OCI-LY7 (cell line): ENCODE data around the gene TBC1D30.

ENCODE experiments used
- CTCF ChIP-seq: fragments of 200-600 bp; sonication (generic); conservative IDR thresholded peaks from 2 replicates; pipeline ENCODE4 v1.5.1; 2014; ENCODE audit warnings: mild to moderate bottlenecking, antibody characterized with exemption, low read length, moderate library complexity, mixed read lengths
- EZH2phosphoT487 ChIP-seq: fragments of 200-600 bp; sonication (generic); IDR thresholded peaks from 2 replicates; pipeline ENCODE4 v1.6.1; 2018; ENCODE audit warnings: low read depth, borderline replicate concordance, mild to moderate bottlenecking, mixed run types, antibody characterized with exemption, low read length, moderate library complexity, mixed read lengths

- TF ChIP-seq CTCF = no peak
- TF ChIP-seq EZH2phosphoT487 = no peak
Measured at GRCh38 chr12:64806173-64806572, 18.3 kb upstream of the TBC1D30 start.
